ENCODE results near the gene GRIN3A. TPM values are rescaled to one million over a fixed set of nuclear protein-coding genes. Genes with fewer than 3 reads are reported as not detected.

Gene GRIN3A
- total and polyA plus RNA-seq, 7 donors: under 0.01 to 1.2 (median 0.25) TPM; not detected in 1

- H3K4me1 ChIP-seq: peaks cover 0 to 11% (median 4%) of the 10 kb centered on the region in 4 donors
- H3K27ac ChIP-seq: no peak overlapping the region
- intact Hi-C loops (cut with DNase I): no loop called here
- no peaks in the 10 kb centered on the region for H3K36me3 ChIP-seq
- TF ChIP-seq POLR2A (IDR thresholded peaks at IDR 0.05) (no peak), CTCF (IDR thresholded peaks at IDR 0.05) (no peak), EP300 (IDR thresholded peaks at IDR 0.05) (no peak), POLR2AphosphoS5 (IDR thresholded peaks at IDR 0.05) (no peak)
- no peak overlapping the region for H3K4me3 ChIP-seq
- peaks cover 0 to 4% (median 0%) of the 10 kb centered on the region in 4 donors for H3K9me3 ChIP-seq
- no peak for DNase-seq
- H3K27me3 ChIP-seq: no peaks in the 10 kb centered on the region
Observed at GRCh38 chr9:101702257-101702656, 36.2 kb downstream of the GRIN3A start.

GRCh38 chr9:101693546-101694336 lies 44.7 kb downstream of the GRIN3A start:
- WGBS, 2 donors: 42 to 91% methylated on average over 1 of the region's 1 CpG
- TF ChIP-seq EP300 (IDR thresholded peaks at IDR 0.05) (no peak), POLR2AphosphoS5 (IDR thresholded peaks at IDR 0.05) (no peak), CTCF (IDR thresholded peaks at IDR 0.05) (no peak), POLR2A (IDR thresholded peaks at IDR 0.05) (no peak)
- H3K27ac ChIP-seq: no peak overlapping the region
- H3K36me3 ChIP-seq: no peaks in the 10 kb centered on the region
- no peak for DNase-seq
- no peaks in the 10 kb centered on the region for H3K9me3 ChIP-seq
- no peak overlapping the region for H3K4me3 ChIP-seq
- intact Hi-C loops (cut with DNase I): no loop called here
- H3K4me1 ChIP-seq: no peaks in the 10 kb centered on the region
- no peaks in the 10 kb centered on the region for H3K27me3 ChIP-seq

- Histone ChIP-seq H3K27ac (no peak overlapping the region), H3K27me3 (no peaks in the 10 kb centered on the region), H3K9me3 (no peaks in the 10 kb centered on the region), H3K4me1 (no peaks in the 10 kb centered on the region), H3K4me3 (no peak overlapping the region), H3K36me3 (no peaks in the 10 kb centered on the region)
- 95 to 98% methylated on average over 2 of the region's 2 CpGs for WGBS, 2 donors
- intact Hi-C loops (cut with DNase I): no loop called here
- DNase-seq: no peak
- TF ChIP-seq POLR2A (IDR thresholded peaks at IDR 0.05): no peak
- no peak for TF ChIP-seq POLR2AphosphoS5 (IDR thresholded peaks at IDR 0.05)
- TF ChIP-seq CTCF (IDR thresholded peaks at IDR 0.05): no peak
- TF ChIP-seq EP300 (IDR thresholded peaks at IDR 0.05): no peak
Observed at GRCh38 chr9:101691657-101692056, 46.8 kb downstream of the GRIN3A start.

DNA sequence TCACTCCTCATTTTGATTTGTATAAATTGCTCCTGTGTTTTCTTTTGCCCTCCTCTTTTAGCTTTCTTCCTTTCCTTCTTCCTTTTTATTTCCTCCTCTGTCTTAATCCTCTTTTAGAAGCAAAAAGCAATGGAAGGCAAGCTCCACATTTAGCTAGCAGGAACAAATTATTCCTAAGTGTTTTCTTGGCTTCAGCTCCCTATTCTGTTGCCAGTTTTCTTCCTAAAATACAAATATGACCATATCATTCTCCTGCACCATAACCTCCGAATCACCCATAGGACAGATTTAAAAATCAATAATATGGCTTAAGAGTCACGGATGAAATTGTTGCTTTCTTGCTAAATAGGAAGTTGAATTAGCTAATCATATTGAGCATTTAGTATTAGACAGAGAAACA lies 49.4 kb downstream of the GRIN3A start:
- H3K9me3 ChIP-seq: no peaks in the 10 kb centered on the region
- intact Hi-C loops (cut with DNase I): no loop called here
- H3K27me3 ChIP-seq: no peaks in the 10 kb centered on the region
- no peak for DNase-seq
- TF ChIP-seq POLR2AphosphoS5 (IDR thresholded peaks at IDR 0.05): no peak
- TF ChIP-seq POLR2A (IDR thresholded peaks at IDR 0.05): no peak
- TF ChIP-seq CTCF (IDR thresholded peaks at IDR 0.05): no peak
- TF ChIP-seq EP300 (IDR thresholded peaks at IDR 0.05): no peak
- H3K4me1 ChIP-seq: no peaks in the 10 kb centered on the region
- no peak overlapping the region for H3K27ac ChIP-seq
- no peaks in the 10 kb centered on the region for H3K36me3 ChIP-seq
- H3K4me3 ChIP-seq: no peak overlapping the region
- WGBS, 2 donors: 44 to 66% methylated on average over 2 of the region's 2 CpGs

DNA sequence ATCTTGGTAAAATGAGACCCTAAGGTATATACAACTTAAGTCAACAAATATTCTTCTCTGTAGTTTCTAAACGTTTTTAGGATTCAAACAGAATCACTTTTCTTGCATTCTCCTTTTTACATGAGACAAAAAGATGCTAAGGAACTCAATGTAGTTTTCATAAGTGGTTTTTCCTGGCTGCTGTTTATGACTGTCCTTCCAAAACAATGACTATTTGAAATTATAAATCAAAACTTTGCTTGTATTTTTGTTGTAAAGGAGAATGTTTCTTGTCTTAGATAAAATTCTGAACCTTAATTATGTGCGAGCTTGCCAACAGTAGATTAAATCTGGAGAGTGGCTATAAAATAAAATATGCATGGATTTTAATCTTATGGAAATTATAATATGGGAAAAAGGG lies 53.8 kb downstream of the GRIN3A start:
- intact Hi-C loops (cut with DNase I): no loop called here
- TF ChIP-seq POLR2AphosphoS5 (IDR thresholded peaks at IDR 0.05): no peak
- TF ChIP-seq CTCF (IDR thresholded peaks at IDR 0.05): no peak
- no peak for TF ChIP-seq POLR2A (IDR thresholded peaks at IDR 0.05)
- no peak for TF ChIP-seq EP300 (IDR thresholded peaks at IDR 0.05)

More for the DNA sequence above, 53.8 kb downstream of the GRIN3A start:
- H3K9me3 ChIP-seq: no peaks in the 10 kb centered on the region
- WGBS, 2 donors: 73 to 77% methylated on average over 2 of the region's 2 CpGs
- DNase-seq: no peak
- H3K36me3 ChIP-seq: no peaks in the 10 kb centered on the region
- no peak overlapping the region for H3K4me3 ChIP-seq
- H3K27ac ChIP-seq: no peak overlapping the region
- H3K27me3 ChIP-seq: no peaks in the 10 kb centered on the region
- no peaks in the 10 kb centered on the region for H3K4me1 ChIP-seq
